B cell (primary cell): ENCODE results near the gene CDHR3. TPM values are rescaled to one million over a fixed set of nuclear protein-coding genes. Genes with fewer than 3 reads are reported as not detected.

Source experiments
- ATAC-seq: fragments of 200-7000 bp; cut with Tn5 transposase; one replicate; pipeline ENCODE4 v1.10.0; 2021; ENCODE audit warnings: low read depth, mild to moderate bottlenecking, moderate number of reproducible peaks, moderate library complexity
- CTCF ChIA-PET: fragments of 350-600 bp; sonication (Branson Sonifier 250); formaldehyde crosslinking; loops from one replicate; lab custom pipeline; 2021; ENCODE audit warnings: antibody characterized with exemption, inconsistent platforms; lab: Charles Lee
- POLR2A ChIA-PET: fragments of 350-600 bp; sonication (Branson Sonifier 250); formaldehyde crosslinking; loops from one replicate; lab custom pipeline; 2021; ENCODE audit warnings: antibody characterized with exemption; lab: Charles Lee
- DNase-seq: peaks from one replicate; pipeline ENCODE4 v3.0.0; 2013
- H2AFZ ChIP-seq: 2 replicates; pipeline ENCODE4 v1.6.1; 2012; ENCODE audit warnings: mild to moderate bottlenecking, low read depth, low read length; ENCODE audit not compliant: insufficient read depth, poor library complexity, severe bottlenecking
- H3K27ac ChIP-seq, 2 donors: 1 replicate in 1 of 2; 2 replicates in 1 of 2; pipeline ENCODE4 v1.5.1; 2012 to 2013; ENCODE audit warnings: low read length in 2 of 2, mild to moderate bottlenecking in 2 of 2, moderate library complexity in 1 of 2
- H3K27me3 ChIP-seq, 4 experiments: fragments of 200-600 bp in 1 of 4; sonication (generic) in 1 of 4; replicated peaks in 1 of 4; 1 replicate in 2 of 4; 2 replicates in 2 of 4; pipeline versions ENCODE4 v1.6.1 to v1.7.0; 2013 to 2016; ENCODE audit warnings: low read length in 3 of 4, mild to moderate bottlenecking in 2 of 4, mixed read lengths in 1 of 4, moderate library complexity in 1 of 4; ENCODE audit not compliant: insufficient read depth in 4 of 4, control insufficient read depth in 3 of 4; ENCODE audit errors: control extremely low read depth in 1 of 4
- H3K36me3 ChIP-seq, 2 experiments: replicated peaks in 1 of 2; 1 replicate in 1 of 2; 2 replicates in 1 of 2; pipeline versions ENCODE4 v1.6.1 to v1.7.1; 2013; ENCODE audit warnings: low read length in 1 of 2; ENCODE audit not compliant: insufficient read depth in 2 of 2, control insufficient read depth in 1 of 2; ENCODE audit errors: control extremely low read depth in 1 of 2, extremely low read depth in 1 of 2
- H3K4me1 ChIP-seq, 2 donors: fragments of 200-600 bp in 1 of 2; sonication (generic) in 1 of 2; 1 replicate in 1 of 2; 2 replicates in 1 of 2; pipeline versions ENCODE4 v1.5.1 to v1.6.1; 2013 to 2017; ENCODE audit warnings: low read length in 2 of 2; ENCODE audit not compliant: control insufficient read depth in 2 of 2, insufficient read depth in 2 of 2
- H3K4me2 ChIP-seq: replicated peaks from 2 replicates; pipeline ENCODE3; 2012; ENCODE audit warnings: mild to moderate bottlenecking, low read depth, low read length; ENCODE audit not compliant: poor library complexity, severe bottlenecking
- H3K4me3 ChIP-seq, 5 experiments: fragments of 200-600 bp in 1 of 5; sonication (generic) in 1 of 5; 1 replicate in 3 of 5; 2 replicates in 2 of 5; pipeline versions ENCODE4 v1.5.1 to v1.7.0; 2011 to 2016; ENCODE audit warnings: low read length in 4 of 5, mild to moderate bottlenecking in 4 of 5, low read depth in 2 of 5, control low read depth in 1 of 5, moderate library complexity in 1 of 5; ENCODE audit not compliant: insufficient read depth in 1 of 5; ENCODE audit errors: control extremely low read depth in 1 of 5, extremely low read depth in 1 of 5
- H3K79me2 ChIP-seq: fragments of 200-600 bp; sonication (generic); one replicate; pipeline ENCODE4 v1.6.0; 2016; ENCODE audit warnings: low read length; ENCODE audit not compliant: control insufficient read depth, insufficient read depth
- H3K9ac ChIP-seq: fragments of 200-600 bp; sonication (generic); 2 replicates; pipeline ENCODE4 v1.6.1; 2017; ENCODE audit warnings: mild to moderate bottlenecking, low read length, moderate library complexity
- H3K9me3 ChIP-seq, 3 donors: one replicate each; pipeline versions ENCODE4 v1.6.1 to v1.7.1; 2013; ENCODE audit warnings: low read length in 2 of 3; ENCODE audit not compliant: control insufficient read depth in 2 of 3, insufficient read depth in 1 of 3; ENCODE audit errors: control extremely low read depth in 1 of 3
- H4K20me1 ChIP-seq: 2 replicates; pipeline ENCODE4 v1.6.0; 2012; ENCODE audit warnings: mild to moderate bottlenecking, low read length; ENCODE audit not compliant: insufficient read depth, control insufficient read depth, poor library complexity, severe bottlenecking
- H3K27ac Mint-ChIP-seq: one replicate; pipeline ENCODE4 v1.8.0; 2021; ENCODE audit warnings: mixed read lengths
- H3K27me3 Mint-ChIP-seq: one replicate; pipeline ENCODE4 v1.8.0; 2021; ENCODE audit warnings: mixed read lengths
- H3K4me1 Mint-ChIP-seq: one replicate; pipeline ENCODE4 v1.8.0; 2021; ENCODE audit warnings: mixed read lengths
- H3K4me3 Mint-ChIP-seq: one replicate; pipeline ENCODE4 v1.8.0; 2021; ENCODE audit warnings: mixed read lengths
- H3K9me3 Mint-ChIP-seq: one replicate; pipeline ENCODE4 v1.8.0; 2022; ENCODE audit warnings: mixed read lengths; ENCODE audit not compliant: insufficient read depth
- CTCF ChIP-seq: fragments of 200-600 bp; IDR thresholded peaks from one replicate; pipeline ENCODE4 v1.8.0; 2022; ENCODE audit warnings: antibody characterized with exemption, mild to moderate bottlenecking
- EZH2 ChIP-seq: IDR thresholded peaks from 2 replicates; pipeline ENCODE4 v1.6.1; 2012; ENCODE audit warnings: borderline replicate concordance, low read depth, mild to moderate bottlenecking, moderate library complexity, low read length; ENCODE audit not compliant: insufficient read depth, poor library complexity, severe bottlenecking
- WGBS: methylation state at CpG from one replicate; pipeline ENCODE4 v1.1.5; 2013; ENCODE audit warnings: missing lambda C conversion rate; ENCODE audit not compliant: insufficient coverage; 5-methylcytosine and 5-hydroxymethylcytosine counted together
- intact Hi-C: fragments of 100-400 bp; cut with micrococcal nuclease; formaldehyde crosslinking; loops from one replicate; pipeline ENCODE4 v1.10.0; 2022
- polyA plus RNA-seq: library from polyadenylated mRNA; depleted of rRNA; stranded (reverse); fragments of >200 nt; gene quantifications from 2 replicates; pipeline ENCODE4 v1.2.3, GENCODE V29; 2012
- total RNA-seq, 2 donors: library from RNA; stranded (reverse); fragments of 120-200 nt in 1 of 2; gene quantifications; 1 replicate in 1 of 2; 2 replicates in 1 of 2; pipeline versions ENCODE4 v1.2.3 to v1.2.4, GENCODE V29; 2013 to 2022

The CDHR3 gene
- total and polyA plus RNA-seq, 2 donors (not counting 1 experiment from before 2014, with no cell fraction given) = 0.34 to 2.6 TPM

- peak overlapping the region; percentile 77 for H3K4me2 ChIP-seq
- peak overlapping the region; percentile 85 for H3K4me3 Mint-ChIP-seq
- peaks cover 94% of the 10 kb centered on the region for H3K4me1 Mint-ChIP-seq
- peak overlapping the region in 4 of 5 experiments; percentile 33 to 66 (median 45) for H3K4me3 ChIP-seq
- peaks cover 96 to 100% of the 10 kb centered on the region in 2 donors for H3K4me1 ChIP-seq
- H3K36me3 ChIP-seq = no peaks in the 10 kb centered on the region
- H3K27ac Mint-ChIP-seq = peak overlapping the region; percentile 99
- H3K27ac ChIP-seq = peak overlapping the region; percentile 95 to 97
- H3K9ac ChIP-seq = peak overlapping the region; percentile 58
- peak overlapping the region; percentile 53 for H2AFZ ChIP-seq
- CTCF ChIA-PET = interaction anchor here (1.0 to 7.5 kb wide), 13 partner anchors 10 to 96 kb away, joined by 3 to 147 read pairs (median 11); partner anchors contain the start of gene SYPL1
- no CpG with 5 or more reads among the region's 9 CpGs for WGBS
- H3K27me3 ChIP-seq = no peaks in the 10 kb centered on the region
- POLR2A ChIA-PET = interaction anchor here (0.6 to 6.2 kb wide), 8 partner anchors 11 to 39 kb away, joined by 3 to 148 read pairs (median 6); partner anchors contain the start of gene SYPL1
- peaks cover 7% of the 10 kb centered on the region for H3K79me2 ChIP-seq
- intact Hi-C loops = loop anchor here (1.0 to 10.0 kb wide), 6 partner anchors 13 to 1127 kb away; partner anchors contain the start of genes NAMPT and SYPL1
- no peaks in the 10 kb centered on the region for H3K9me3 Mint-ChIP-seq
- H3K9me3 ChIP-seq = no peaks in the 10 kb centered on the region
- TF ChIP-seq CTCF (no peak), EZH2 (no peak)
- peak; percentile 87 for ATAC-seq
- DNase-seq = peak; percentile 90
- no peaks in the 10 kb centered on the region for H3K27me3 Mint-ChIP-seq
- no peaks in the 10 kb centered on the region for H4K20me1 ChIP-seq
Measured at GRCh38 chr7:106071356-106071998, 108.4 kb downstream of the CDHR3 start.
